ENCODE measurements around the gene CERS6. TPM values are rescaled to one million over a fixed set of nuclear protein-coding genes. Genes with fewer than 3 reads are reported as not detected.

CERS6 gene
- total and polyA plus RNA-seq, 10 of the 15 experiments (the other 5 are each of a cell fraction or from before 2014, with no cell fraction given), result 1.3 to 20.4 (median 14.1) TPM

GRCh38 chr2:168687314-168687713 is 231.2 kb downstream of the CERS6 start:
- Histone ChIP-seq H3K9me3 (replicated peaks; ENCODE audit: control insufficient read depth, insufficient read depth, low read length) (no peaks in the 10 kb centered on the region), H3K4me1 (ENCODE audit: control insufficient read depth, insufficient read depth, low read length) (peaks cover 5% of the 10 kb centered on the region; the same call in 1 of the 2 replicates), H3K4me2 (ENCODE audit: control insufficient read depth, insufficient read depth) (no peak overlapping the region), H3K4me3 (no peak overlapping the region), H4K20me1 (ENCODE audit: control insufficient read depth, insufficient read depth) (no peaks in the 10 kb centered on the region), H3K36me3 (ENCODE audit: control insufficient read depth in 2 of 2, insufficient read depth in 2 of 2, low read length in 1 of 2) (peaks cover 0 to 2% of the 10 kb centered on the region in 2 experiments; a peak in 1 of 4 replicates), H3K79me2 (ENCODE audit: control insufficient read depth, insufficient read depth, low read length) (no peaks in the 10 kb centered on the region), H2AFZ (ENCODE audit: control insufficient read depth, low read depth, low read length) (no peak overlapping the region), H3K27me3 (replicated peaks in 1 of 2; ENCODE audit: control insufficient read depth in 2 of 2, insufficient read depth in 2 of 2, low read length in 1 of 2) (no peaks in the 10 kb centered on the region), H3K9ac (ENCODE audit: control insufficient read depth, insufficient read depth, low read length) (no peak overlapping the region), H3K27ac (ENCODE audit: control insufficient read depth, insufficient read depth) (no peak overlapping the region)
- intact Hi-C loops (cut with micrococcal nuclease; ENCODE audit: unreplicated experiment) (loop anchor here (1.0 kb wide), 1 partner anchor 341 kb away; no protein-coding TSS in a partner anchor), in situ Hi-C loops (cut with MboI) (no loop called here)
- ATAC-seq (peak; percentile 58), DNase-seq (ENCODE audit: low read depth, low spot score) (no peak), FAIRE-seq (no peak)
- BruUV-seq (replicated peaks), result no TSS peak
- 90% methylated on average over 3 of the region's 3 CpGs for WGBS (ENCODE audit: insufficient coverage, insufficient replicate concordance, low lambda C conversion rate, missing lambda C conversion rate)
- ChIA-PET RAD21 (ENCODE audit: unreplicated experiment) (interaction anchor here (3.1 kb wide), 1 partner anchor 340 kb away, joined by 16 read pairs; no protein-coding TSS in a partner anchor), POLR2A (no interaction called here), CTCF (interaction anchor here (0.9 to 2.1 kb wide), 10 partner anchors 10 to 343 kb away, joined by 3 to 21 read pairs (median 4); no protein-coding TSS in a partner anchor), SMC1A (ENCODE audit: uncharacterized antibody, unreplicated experiment) (interaction anchor here (1.9 kb wide), 2 partner anchors 339 to 340 kb away, joined by 4 to 16 read pairs; no protein-coding TSS in a partner anchor)
- TF ChIP-seq CTCF (IDR thresholded peaks at IDR 0.05 in 2 of 3, conservative IDR thresholded peaks at IDR 0.05 in 1 of 3; ENCODE audit: control insufficient read depth in 2 of 3, extremely low read depth in 1 of 3, insufficient read depth in 1 of 3, low read depth in 3 of 3, low read length in 3 of 3) (peak; percentile 12 to 43 (median 25); a peak in 4 of 6 replicates), RAD21 (IDR thresholded peaks at IDR 0.05; ENCODE audit: insufficient read depth, low read depth, low read length) (peak; percentile 62), SMC3 (IDR thresholded peaks at IDR 0.05; ENCODE audit: borderline replicate concordance, low read length) (peak; percentile 67; the same call in 1 of the 2 replicates), STAT1 (conservative IDR thresholded peaks at IDR 0.05) (no peak)

Measured in GM12878 (cell line).